RPMI7951 (cell line): ENCODE measurements around the gene PARD6G. TPM values are rescaled to one million over a fixed set of nuclear protein-coding genes. Genes with fewer than 3 reads are reported as not detected.

Experiments used
- DNase-seq: peaks from one replicate; pipeline ENCODE4 v3.0.0-alpha.2; 2012; ENCODE audit warnings: low read depth
- total RNA-seq: library from RNA; depleted of rRNA; stranded (reverse); fragments of >200 nt; shearing (Covaris generic); gene quantifications from 2 replicates; pipeline ENCODE4 v1.2.3, GENCODE V29; 2014; rRNA removed

Gene PARD6G
- total RNA-seq, 1 experiment from 2014 or later, result 0.24 TPM

DNA sequence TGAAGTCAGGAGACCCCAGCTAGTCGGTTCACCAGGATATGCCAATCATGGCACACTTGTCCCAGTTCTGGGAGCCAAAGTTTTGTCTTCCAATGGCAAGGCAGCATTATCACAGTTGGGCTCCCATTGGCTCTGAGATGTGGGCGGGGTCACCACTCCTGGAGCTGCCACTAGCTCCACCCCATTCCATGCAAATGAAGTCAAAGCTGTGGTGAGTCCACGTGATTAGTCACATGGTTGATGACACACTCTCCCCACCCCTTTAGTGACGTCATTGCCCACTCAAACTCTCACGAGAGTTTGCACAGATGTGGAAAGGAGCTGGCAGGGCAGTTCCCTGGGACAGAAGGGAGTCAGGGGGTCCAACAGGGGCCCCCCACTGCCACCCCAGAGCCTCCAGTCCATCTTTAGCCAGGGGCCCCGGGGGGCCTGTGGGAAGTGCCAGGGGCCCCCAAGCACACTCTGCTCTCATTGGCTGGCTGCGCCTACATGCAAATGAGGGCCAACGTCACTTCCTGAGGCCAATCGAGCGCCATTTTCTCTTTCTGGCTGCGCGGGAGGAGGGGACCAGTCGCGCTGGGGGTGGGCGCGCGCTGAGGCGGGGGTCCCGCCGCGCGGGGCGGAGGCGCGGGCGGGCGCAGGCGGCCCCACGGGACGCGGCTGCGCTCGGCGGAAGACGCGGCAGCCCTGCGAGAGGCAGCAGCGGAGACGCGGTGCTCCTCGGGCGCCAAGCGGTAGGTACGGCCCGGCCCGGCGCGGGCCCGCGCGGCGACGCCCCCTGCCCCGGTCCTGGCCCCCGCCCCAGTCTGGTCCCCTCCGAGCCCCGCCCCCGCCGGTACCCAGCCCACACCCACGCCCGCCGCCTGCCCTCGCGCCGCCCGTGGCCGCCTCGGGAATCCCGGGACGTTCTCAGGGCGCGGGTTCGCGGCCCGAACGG lies 138.3 kb downstream of the PARD6G start, which contains the start of gene ADNP2:
ADNP2 (plus strand) TSS at position 524 of the 937 bp plus-strand sequence. CDS start 8,281 bp downstream, outside the sequence.
- peak; percentile 93 for DNase-seq

- no peak for DNase-seq
Observed at GRCh38 chr18:80108121-80108536, 139.2 kb downstream of the PARD6G start.

- no peak for DNase-seq
Observed at GRCh38 chr18:80107426-80107825, 139.9 kb downstream of the PARD6G start.

Other genes with a start within 250 kb of the PARD6G start
- gene RBFA, start 213.1 kb downstream of the PARD6G start, total RNA-seq, result 15.6 and 22.3 TPM in 2 replicates
- 10.8 and 12.9 TPM in 2 replicates for gene ADNP2, start 138.3 kb downstream of the PARD6G start, total RNA-seq